ENCODE results near the gene SMNDC1.

The SMNDC1 gene

DNA sequence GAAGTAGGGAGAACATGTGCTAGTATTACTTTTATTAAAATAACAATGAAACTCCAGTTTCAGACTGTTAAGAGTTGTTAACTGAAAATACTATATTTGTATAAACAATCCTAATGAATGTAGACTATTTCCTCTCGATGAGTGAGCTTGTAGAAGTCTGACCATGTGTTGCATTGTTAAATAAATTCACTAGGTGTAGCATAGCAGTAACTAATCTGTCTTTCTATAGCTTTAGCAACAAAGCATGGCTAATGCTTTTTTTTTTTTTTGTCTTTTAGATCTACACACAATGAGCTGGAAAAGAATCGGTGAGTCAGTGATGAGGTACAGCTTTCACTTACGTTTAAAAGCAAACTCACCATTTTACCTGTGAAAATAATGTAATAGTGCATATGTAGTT lies 60.2 kb downstream of the SMNDC1 start:
- DNase-seq = no peak

DNA sequence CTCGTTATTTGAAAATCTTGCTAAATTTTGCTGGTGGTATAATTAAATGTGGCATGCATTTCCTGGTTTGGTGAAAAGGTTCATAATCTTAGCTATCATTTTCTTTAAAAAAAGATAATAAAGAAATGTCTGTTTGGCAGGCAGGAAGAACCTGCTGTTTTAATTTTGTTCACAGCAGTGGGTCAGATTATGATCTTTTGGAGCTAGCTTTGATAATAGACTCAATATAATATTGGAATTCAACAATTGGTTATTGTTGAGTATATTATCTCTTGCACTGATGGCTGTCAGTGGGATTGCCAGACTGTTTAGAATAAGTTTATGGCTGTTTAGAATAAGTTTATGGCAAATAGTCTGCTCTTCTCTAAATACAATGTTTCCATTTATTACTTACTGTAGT lies 62.2 kb downstream of the SMNDC1 start:
- DNase-seq = no peak

DNA sequence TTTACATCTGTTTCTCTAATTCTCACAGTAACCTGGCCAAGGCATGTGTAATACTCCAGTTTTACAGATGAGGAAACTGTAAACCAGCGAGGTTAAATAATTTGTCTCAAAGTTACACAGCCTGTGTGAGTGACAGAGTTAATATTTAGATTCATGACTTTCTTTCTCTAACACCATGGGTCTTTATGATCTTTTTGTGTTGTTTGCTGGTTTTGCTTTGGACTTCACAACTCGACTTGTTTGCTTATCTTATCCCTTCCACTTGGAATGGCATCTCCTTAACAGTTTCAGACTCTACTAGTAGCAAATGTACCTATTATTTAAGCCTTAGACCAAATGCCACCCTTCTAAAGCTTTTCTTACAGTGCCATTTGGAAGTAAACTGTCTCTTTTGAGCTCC lies 62.9 kb downstream of the SMNDC1 start:
- peak; percentile 73 for DNase-seq

DNA sequence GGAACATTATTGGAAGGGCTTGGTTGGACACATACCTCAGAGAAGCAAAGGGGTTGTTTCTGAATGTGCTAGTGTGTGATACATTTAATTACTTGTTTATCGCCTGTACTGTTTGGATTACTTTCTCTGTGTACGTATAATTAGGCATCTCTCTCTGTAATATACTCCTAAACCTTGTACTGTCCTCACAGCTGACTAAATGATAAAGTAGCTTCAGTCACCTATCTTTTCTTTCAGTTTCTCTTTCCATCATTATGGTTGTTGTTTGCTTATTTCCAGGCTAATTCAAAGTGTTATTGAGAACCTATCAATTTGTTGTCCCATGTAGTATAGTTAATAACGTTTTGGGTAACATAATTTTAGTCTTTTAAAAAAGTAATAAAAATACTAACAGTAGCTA lies 63.3 kb downstream of the SMNDC1 start:
- peak; percentile 76 for DNase-seq

All from OCI-M1 (cell line).